Islet of Langerhans (tissue), 1 donor: ENCODE results near the gene KCNA2.

Experiments
- FAIRE-seq: peaks from one replicate; lab custom pipeline; 2011; peaks lifted over from hg19 to GRCh38; lab: Jason Lieb, UNC

KCNA2 gene

GRCh38 chr1:110566836-110567235, 39.3 kb downstream of the KCNA2 start:
- no peak for FAIRE-seq

- no peak for FAIRE-seq
Measured at GRCh38 chr1:110565565-110565964, 40.6 kb downstream of the KCNA2 start.

GRCh38 chr1:110563089-110563488, 43.1 kb downstream of the KCNA2 start:
- no peak for FAIRE-seq

- no peak for FAIRE-seq
Measured at GRCh38 chr1:110561596-110561995, 44.6 kb downstream of the KCNA2 start.

- no peak for FAIRE-seq
Measured at GRCh38 chr1:110559157-110559556, 47.0 kb downstream of the KCNA2 start.

GRCh38 chr1:110557481-110557880, 48.7 kb downstream of the KCNA2 start:
- FAIRE-seq: no peak

GRCh38 chr1:110556471-110556807, 49.7 kb downstream of the KCNA2 start:
- no peak for FAIRE-seq

GRCh38 chr1:110555807-110556470, 50.2 kb downstream of the KCNA2 start:
- no peak for FAIRE-seq

- FAIRE-seq: no peak
Measured at GRCh38 chr1:110554871-110555801, 51.0 kb downstream of the KCNA2 start.

- no peak for FAIRE-seq
Measured at GRCh38 chr1:110551278-110551809, 54.8 kb downstream of the KCNA2 start.

- FAIRE-seq: no peak
Measured at GRCh38 chr1:110549831-110550230, 56.3 kb downstream of the KCNA2 start.

GRCh38 chr1:110548381-110548780, 57.8 kb downstream of the KCNA2 start:
- FAIRE-seq: no peak

- no peak for FAIRE-seq
Measured at GRCh38 chr1:110547017-110547416, 59.1 kb downstream of the KCNA2 start.

GRCh38 chr1:110545492-110545891, 60.7 kb downstream of the KCNA2 start:
- no peak for FAIRE-seq

- no peak for FAIRE-seq
Measured at GRCh38 chr1:110544753-110545152, 61.4 kb downstream of the KCNA2 start.
